ENCODE data around the gene PIGL.

PIGL gene

DNA sequence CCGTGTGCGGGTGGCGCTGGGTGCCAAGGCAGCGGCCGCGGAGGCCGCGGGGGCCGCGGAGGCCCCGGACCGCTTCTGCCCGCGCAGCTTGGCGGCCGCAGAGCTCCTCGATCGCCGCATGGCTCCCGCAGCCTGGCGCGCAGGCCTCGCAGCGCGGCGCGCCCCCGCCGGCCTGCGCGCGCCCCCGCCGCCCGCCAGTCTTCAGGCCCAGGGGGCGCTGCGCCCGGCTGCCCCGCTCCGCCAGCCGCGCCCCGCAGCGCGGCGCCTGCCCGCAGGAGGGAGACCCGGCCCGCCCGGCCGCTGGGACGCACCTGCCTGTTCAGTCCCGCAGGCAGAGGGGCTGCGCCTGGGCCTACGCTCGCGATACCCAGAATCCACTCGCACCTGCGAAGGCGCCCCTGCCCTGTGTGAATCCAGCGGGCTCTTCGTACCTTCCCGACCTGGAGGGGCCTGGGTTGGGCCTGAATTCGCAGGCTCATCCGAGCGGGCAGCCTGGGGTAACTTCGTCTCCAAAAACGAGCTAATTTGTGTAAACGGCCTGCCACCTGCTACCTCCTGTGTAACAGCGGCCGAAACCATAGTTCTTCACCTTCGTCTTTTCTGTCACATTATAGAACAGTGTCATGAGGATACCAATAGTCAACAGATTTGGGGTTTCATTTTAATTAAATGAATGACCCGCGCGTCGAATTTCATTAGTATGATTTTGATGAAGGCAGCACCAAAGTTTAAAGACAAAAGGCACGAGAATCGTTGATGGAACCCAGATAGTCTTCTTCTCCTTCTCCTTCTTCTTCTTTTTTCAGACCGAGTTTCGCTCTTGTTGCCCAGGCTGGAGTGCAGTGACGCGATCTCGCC, 136.5 kb downstream of the PIGL start, which contains the start of gene CENPV:
CENPV (minus strand) TSS at position 153 of the 858 bp plus-strand sequence; CDS start at position 120, 33 bp downstream.
- peak; percentile 35 for DNase-seq (ENCODE audit: low spot score)

DNA sequence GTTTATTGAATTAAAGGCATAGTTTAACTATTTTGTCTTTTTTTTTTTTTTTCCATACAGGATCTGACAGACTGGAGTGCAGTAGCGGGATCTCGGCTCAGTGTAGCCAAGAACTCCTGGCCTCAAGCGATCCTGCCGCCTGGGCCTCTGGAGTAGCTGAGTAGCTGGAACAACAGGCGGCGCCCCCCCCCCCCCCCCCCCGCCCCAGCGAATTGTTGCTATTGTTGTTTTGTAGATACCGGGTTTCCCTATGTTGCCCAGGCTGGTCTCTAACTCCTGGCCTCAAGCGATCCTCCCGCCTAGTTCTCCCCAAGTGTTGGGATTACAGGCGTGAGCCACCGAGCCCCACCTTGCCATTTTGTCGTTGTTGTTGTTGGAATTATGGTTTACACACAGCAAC, 137.6 kb downstream of the PIGL start:
- DNase-seq (ENCODE audit: low spot score): no peak

DNA sequence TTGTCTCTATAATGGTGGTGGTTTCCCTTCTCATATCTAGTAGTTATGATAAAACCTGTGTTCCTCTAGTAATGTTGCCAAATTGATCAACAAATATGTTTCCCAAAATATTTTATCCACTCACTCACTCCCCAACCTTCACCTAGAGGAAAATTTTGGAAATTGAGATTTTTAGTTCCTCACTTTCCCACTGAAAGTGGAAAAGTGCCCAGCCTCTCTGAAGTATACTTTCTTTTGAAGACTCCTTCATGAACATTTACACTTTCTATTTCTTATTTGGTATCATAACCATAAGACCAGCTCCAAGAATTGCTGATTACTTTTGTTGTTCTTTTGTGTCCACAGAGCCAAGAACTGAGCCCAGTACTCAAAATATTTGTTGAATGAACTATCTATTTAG, 141.4 kb downstream of the PIGL start:
- DNase-seq (ENCODE audit: low spot score): no peak

DNA sequence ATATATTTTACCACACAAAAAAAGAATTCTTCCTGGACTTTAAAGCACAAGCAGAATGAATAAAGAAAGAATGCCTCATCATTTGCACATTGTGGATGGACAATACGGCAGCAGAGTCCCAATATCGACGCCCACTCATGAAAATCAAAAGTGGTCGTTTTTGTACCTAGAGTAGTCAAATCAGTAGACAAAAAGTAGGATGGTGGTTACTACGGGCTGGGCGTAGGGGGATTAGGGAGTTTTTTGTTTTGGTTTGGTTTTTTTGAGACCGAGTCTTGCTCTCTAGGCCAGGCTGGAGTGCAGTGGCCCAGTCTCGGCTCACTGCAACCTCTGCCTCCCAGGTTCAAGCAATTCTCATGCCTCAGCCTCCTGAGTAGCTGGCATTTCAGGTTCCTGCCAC, 144.9 kb downstream of the PIGL start:
- no peak for DNase-seq (ENCODE audit: low spot score)

DNA sequence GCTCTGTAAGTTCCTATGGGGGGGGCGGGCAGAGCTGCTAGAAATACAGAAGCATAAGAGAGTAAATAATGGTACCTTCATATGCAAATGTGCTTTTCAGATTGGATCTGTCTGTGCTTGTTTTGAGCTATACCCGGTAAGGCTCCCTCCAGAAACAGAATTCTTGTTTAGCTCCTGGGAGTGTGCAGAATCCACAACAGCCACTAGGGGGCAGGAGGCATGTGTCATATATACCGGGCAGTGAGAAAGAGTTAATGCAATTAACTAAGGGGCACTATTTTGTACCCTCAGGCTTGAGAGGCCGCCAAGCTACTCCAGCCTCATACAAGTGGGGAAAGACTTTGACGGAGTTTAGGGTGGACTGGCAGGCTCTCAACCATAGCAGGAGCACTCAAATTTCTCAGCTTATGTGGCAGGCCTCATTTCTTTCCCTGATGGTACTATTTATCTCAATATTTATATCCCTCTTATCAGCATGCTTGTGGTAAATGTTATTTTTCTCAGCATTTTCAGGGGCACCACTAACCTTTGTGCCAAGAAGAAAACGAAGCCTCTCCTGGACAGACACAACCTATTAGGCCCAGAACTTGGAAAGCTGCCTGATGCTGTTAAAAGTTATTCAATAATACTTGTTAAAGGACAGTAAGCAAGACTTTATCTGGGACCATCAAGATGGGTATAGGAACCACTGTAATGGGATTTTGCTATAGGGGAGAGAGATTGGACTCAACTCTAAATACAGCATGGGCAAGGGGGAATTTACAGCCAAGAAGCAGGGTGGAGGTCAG, 146.9 kb downstream of the PIGL start:
- DNase-seq (ENCODE audit: low spot score): peak; percentile 52

DNA sequence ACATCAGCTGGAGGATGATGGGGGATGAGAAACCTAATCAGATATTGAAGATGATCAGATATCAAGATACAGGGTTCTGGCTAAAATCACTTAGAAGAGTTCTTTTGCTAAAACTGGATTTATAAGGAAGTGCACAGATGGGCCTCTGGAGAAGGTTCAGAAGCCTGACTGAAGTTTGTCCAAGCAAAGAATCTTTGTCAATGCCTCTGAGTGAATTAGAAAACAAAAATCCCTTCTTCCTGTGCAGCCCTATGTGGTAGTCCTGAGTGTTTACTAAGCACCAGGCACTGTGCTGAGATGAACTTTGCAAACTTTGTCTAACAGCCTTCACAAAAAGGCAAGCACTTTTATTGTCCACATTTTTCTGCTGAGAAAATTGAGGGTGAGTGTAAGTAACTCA, 147.6 kb downstream of the PIGL start:
- DNase-seq (ENCODE audit: low spot score): no peak

DNA sequence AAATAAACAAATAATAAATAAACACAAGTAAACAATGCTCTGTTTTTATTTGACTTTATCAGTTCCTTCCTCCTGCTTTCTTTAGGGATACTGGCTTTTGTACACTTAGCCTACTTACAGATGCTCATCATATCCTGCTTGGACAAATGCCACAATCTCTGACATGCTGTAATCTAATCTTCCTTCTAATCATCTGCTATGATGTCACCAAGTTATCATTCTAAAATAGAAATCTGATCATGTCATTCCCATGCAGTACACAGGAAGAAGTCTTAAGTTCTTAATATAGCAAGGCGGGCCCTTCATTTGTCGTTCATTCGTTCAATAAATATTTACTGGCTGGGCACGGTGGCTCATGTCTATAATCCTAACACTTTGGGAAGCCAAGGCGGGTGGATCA, 154.7 kb downstream of the PIGL start:
- DNase-seq (ENCODE audit: low spot score): peak; percentile 92

DNA sequence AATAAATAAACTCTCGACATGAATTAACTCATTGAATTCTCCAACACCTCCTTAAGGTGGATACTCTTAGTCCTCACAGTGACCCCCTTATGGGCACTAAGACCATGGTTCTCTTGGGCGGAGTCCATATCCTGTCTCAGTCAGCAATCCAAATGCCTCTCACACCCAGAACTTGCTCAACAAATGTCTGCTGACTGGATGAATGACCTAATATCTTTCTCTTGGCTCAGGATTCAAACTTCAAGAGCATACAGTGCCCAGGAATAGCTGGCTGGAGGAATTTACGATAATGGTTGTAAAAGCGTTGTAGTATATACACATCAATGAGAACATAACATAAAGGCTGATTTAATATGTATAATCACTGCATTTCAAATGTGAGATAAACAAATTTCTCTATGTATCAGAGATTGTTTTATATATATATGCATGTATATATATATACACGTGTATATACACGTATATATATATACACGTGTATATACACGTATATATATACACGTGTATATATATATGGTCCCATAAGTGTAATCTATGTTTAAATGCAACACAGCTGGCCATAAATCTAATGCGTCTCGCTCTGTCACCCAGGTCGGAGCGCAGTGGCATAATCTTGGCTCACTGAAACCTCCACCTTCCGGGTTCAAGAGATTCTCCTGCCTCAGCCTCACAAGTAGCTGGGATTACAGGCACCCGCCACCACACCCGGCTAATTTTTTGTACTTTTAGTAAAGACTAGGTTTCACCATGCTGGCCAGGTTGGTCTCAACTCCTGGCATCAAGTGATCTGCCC, 157.3 kb downstream of the PIGL start:
- DNase-seq (ENCODE audit: low spot score): no peak
